Retinal pigment epithelial cell (primary cell): ENCODE measurements around the gene LRP1.

Source experiments
- DNase-seq: peaks from one replicate; pipeline ENCODE4 v3.0.0-alpha.2; 2010; ENCODE audit warnings: low read depth
- H3K4me3 ChIP-seq: 2 replicates; pipeline ENCODE4 v1.5.1; 2011; ENCODE audit warnings: mild to moderate bottlenecking, low read length, control low read depth, moderate library complexity
- CTCF ChIP-seq: conservative IDR thresholded peaks from 2 replicates; pipeline ENCODE4 v1.5.1; 2011; ENCODE audit warnings: low read depth, low read length, control low read depth, inconsistent platforms

The LRP1 gene

DNA sequence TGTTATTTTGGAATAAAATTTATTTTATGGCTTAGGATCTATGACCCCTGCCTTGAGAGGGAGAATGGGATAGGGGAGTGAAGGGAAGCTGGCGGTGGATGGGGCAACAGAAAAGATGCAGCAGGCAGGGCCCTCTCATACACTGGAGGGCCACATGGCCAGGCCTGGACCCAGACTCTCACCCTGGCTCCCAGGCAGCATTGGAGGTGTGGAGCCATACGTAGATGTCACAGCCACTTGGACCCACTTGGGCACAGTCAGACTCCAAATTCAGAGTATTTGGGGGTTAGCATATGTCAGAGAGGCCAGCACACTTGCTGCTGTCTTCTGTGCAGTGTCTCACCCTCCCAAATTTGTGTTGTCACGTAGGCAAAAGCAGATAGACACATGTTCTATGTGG lies 32.8 kb upstream of the LRP1 start:
- no peak for DNase-seq
- no peak overlapping the region for H3K4me3 ChIP-seq
- no peak for TF ChIP-seq CTCF

DNA sequence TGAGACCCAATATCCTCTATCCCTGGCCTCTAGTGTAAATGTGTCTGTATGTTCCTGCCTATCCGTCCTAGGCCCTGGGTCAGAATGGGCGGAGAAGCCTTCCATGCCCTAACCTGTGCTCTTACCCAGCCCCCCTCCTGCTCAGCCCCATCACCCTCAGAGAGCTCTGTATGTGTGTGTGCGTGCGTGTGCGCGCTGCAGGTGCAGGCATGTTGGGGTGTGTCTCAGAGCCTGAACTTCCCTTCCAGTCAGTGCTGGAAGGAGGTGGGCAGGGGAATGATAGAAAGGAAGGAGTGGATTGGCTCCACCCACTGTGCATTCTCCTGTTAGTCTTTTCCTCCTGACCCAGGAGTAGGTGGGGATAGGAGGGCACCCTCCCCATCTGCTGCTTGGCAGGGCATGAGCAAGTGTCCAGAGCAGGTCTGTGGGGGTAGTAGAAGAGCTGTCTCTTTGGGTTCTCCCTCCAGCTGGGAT lies 32.1 kb upstream of the LRP1 start:
- no peak overlapping the region for H3K4me3 ChIP-seq
- no peak for TF ChIP-seq CTCF
- no peak for DNase-seq

GRCh38 chr12:57096748-57097553 lies 31.3 kb upstream of the LRP1 start:
- no peak for DNase-seq
- H3K4me3 ChIP-seq: no peak overlapping the region
- TF ChIP-seq CTCF: no peak

- TF ChIP-seq CTCF: no peak
These were observed 30.8 kb upstream of the LRP1 start for GRCh38 chr12:57097554-57097835.

GRCh38 chr12:57098546-57098945 lies 29.7 kb upstream of the LRP1 start:
- H3K4me3 ChIP-seq: no peak overlapping the region
- no peak for DNase-seq
- no peak for TF ChIP-seq CTCF

More at GRCh38 chr12:57097554-57097835, 30.8 kb upstream of the LRP1 start:
- no peak overlapping the region for H3K4me3 ChIP-seq
- no peak for DNase-seq

DNA sequence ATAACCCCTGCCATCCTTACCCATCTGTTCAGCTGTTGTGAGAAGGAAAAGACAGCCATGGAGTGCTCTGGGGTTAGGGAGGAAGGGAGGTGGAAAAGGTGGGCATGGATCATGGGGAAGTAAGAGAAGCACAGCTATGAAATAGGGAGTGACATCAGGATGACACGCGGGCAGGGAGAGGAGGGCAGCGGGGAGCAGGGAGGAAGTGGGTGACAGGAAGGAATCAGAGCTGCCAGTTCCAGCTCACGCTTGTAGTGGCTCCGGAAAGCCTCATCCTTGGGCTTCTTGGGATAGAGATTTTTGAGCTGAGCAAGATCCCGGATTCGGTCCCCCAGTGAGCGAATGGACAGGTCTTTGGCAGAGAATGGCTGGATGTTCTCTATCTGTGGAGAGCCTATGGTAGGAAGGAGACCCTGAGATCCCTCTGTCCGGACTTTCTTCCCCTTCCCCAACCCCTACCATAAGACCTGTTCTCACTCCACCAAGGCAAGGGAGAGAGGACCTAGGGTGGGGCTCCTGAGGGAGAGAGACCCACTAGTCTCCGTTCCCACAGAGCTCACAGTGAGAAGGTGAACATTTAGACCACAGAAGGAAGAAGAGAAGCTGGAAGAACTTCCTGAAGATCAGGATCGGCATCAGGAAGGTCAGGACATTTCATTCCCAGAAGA lies 29.1 kb upstream of the LRP1 start:
- H3K4me3 ChIP-seq: no peak overlapping the region
- TF ChIP-seq CTCF: no peak
- DNase-seq: no peak

DNA sequence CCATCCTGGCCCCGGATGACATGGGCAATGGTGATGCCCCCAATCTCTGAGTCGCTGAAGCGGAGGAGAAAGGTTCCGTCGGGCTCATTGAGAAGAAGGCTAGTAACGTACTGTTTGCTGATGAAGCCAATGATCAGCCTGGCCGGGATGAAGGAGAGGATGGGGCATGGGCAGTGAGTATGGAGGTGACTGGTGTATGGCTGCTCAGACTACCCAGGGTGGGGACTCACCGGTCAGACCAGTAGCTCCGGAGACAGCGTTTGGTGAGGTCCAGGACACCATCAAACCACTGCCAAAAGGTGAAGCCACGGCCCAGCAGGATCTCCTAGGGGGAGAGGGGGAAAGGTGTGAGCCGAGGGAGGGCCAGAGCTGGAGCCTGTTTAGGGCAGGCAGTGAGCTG lies 28.5 kb upstream of the LRP1 start:
- no peak overlapping the region for H3K4me3 ChIP-seq
- DNase-seq: no peak
- TF ChIP-seq CTCF: no peak
